ENCODE measurements around the gene ENOX1.

ENOX1 gene

GRCh38 chr13:43776006-43776405, 10.8 kb downstream of the ENOX1 start:
- Mint-ChIP-seq H3K4me3 (no peak overlapping the region), H3K27ac (no peak overlapping the region), H3K27me3 (ENCODE audit: low read depth) (peaks cover 6% of the 10 kb centered on the region), H3K4me1 (peaks cover 13% of the 10 kb centered on the region), H3K9me3 (no peaks in the 10 kb centered on the region), H3K36me3 (ENCODE audit: low read depth) (no peaks in the 10 kb centered on the region)
- no peak for TF ChIP-seq CTCF (IDR thresholded peaks at IDR 0.05; ENCODE audit: unreplicated experiment in 3 of 3)

GRCh38 chr13:43773602-43774001, 13.2 kb downstream of the ENOX1 start:
- Mint-ChIP-seq H3K9me3 (no peaks in the 10 kb centered on the region), H3K27me3 (ENCODE audit: low read depth) (no peaks in the 10 kb centered on the region), H3K4me1 (peaks cover 22% of the 10 kb centered on the region), H3K36me3 (ENCODE audit: low read depth) (no peaks in the 10 kb centered on the region), H3K4me3 (no peak overlapping the region), H3K27ac (no peak overlapping the region)
- no peak for TF ChIP-seq CTCF (IDR thresholded peaks at IDR 0.05; ENCODE audit: unreplicated experiment in 3 of 3)

- TF ChIP-seq CTCF (IDR thresholded peaks at IDR 0.05; ENCODE audit: unreplicated experiment in 3 of 3): no peak
- H3K36me3 Mint-ChIP-seq (ENCODE audit: low read depth): no peaks in the 10 kb centered on the region
- H3K4me1 Mint-ChIP-seq: peaks cover 23% of the 10 kb centered on the region
- peak overlapping the region in 1 of 3 experiments; percentile 26 for H3K27ac Mint-ChIP-seq
- H3K4me3 Mint-ChIP-seq: no peak overlapping the region
- no peaks in the 10 kb centered on the region for H3K27me3 Mint-ChIP-seq (ENCODE audit: low read depth)
- no peaks in the 10 kb centered on the region for H3K9me3 Mint-ChIP-seq
These were observed 15.9 kb downstream of the ENOX1 start for GRCh38 chr13:43770871-43771270.

- H3K4me1 Mint-ChIP-seq: peaks cover 32% of the 10 kb centered on the region
- H3K4me3 Mint-ChIP-seq: no peak overlapping the region
- no peak for TF ChIP-seq CTCF (IDR thresholded peaks at IDR 0.05; ENCODE audit: unreplicated experiment in 3 of 3)
- no peaks in the 10 kb centered on the region for H3K9me3 Mint-ChIP-seq
- peaks cover 4% of the 10 kb centered on the region for H3K27me3 Mint-ChIP-seq (ENCODE audit: low read depth)
- H3K36me3 Mint-ChIP-seq (ENCODE audit: low read depth): no peaks in the 10 kb centered on the region
- H3K27ac Mint-ChIP-seq: no peak overlapping the region
These were observed 17.2 kb downstream of the ENOX1 start for GRCh38 chr13:43769529-43769928.

GRCh38 chr13:43767341-43767931, 19.3 kb downstream of the ENOX1 start:
- no peaks in the 10 kb centered on the region for H3K36me3 Mint-ChIP-seq (ENCODE audit: low read depth)
- H3K27ac Mint-ChIP-seq: no peak overlapping the region
- H3K4me3 Mint-ChIP-seq: no peak overlapping the region
- H3K27me3 Mint-ChIP-seq (ENCODE audit: low read depth): peaks cover 4% of the 10 kb centered on the region
- no peaks in the 10 kb centered on the region for H3K9me3 Mint-ChIP-seq
- peaks cover 38% of the 10 kb centered on the region for H3K4me1 Mint-ChIP-seq
- TF ChIP-seq CTCF (IDR thresholded peaks at IDR 0.05; ENCODE audit: unreplicated experiment in 3 of 3): no peak

- Mint-ChIP-seq H3K9me3 (no peaks in the 10 kb centered on the region), H3K27me3 (ENCODE audit: low read depth) (peaks cover 4% of the 10 kb centered on the region), H3K27ac (peak overlapping the region in 1 of 3 experiments; percentile 1), H3K4me3 (peak overlapping the region in 1 of 3 experiments; percentile 4), H3K36me3 (ENCODE audit: low read depth) (no peaks in the 10 kb centered on the region), H3K4me1 (peaks cover 43% of the 10 kb centered on the region)
- no peak for TF ChIP-seq CTCF (IDR thresholded peaks at IDR 0.05; ENCODE audit: unreplicated experiment in 3 of 3)
These were observed 20.0 kb downstream of the ENOX1 start for GRCh38 chr13:43766725-43767124.
